Brain microvascular endothelial cell (primary cell): Measurements from ENCODE around the gene STOML3.

Experiments used
- DNase-seq: peaks from one replicate; pipeline ENCODE4 v3.0.0-alpha.2; 2020
- H3K27ac ChIP-seq: fragments of 250-450 bp; sonication (Bioruptor Pico); 2 replicates; pipeline ENCODE4 v1.5.1; 2020; ENCODE audit warnings: mild to moderate bottlenecking, moderate library complexity
- H3K27me3 ChIP-seq: fragments of 250-450 bp; sonication (Bioruptor Pico); replicated peaks from 2 replicates; pipeline ENCODE4 v1.5.1; 2020; ENCODE audit warnings: mild to moderate bottlenecking
- H3K36me3 ChIP-seq: fragments of 250-450 bp; sonication (Bioruptor Pico); replicated peaks from 2 replicates; pipeline ENCODE4 v1.5.1; 2020; ENCODE audit warnings: mild to moderate bottlenecking
- H3K4me3 ChIP-seq: 2 replicates; pipeline ENCODE4 v1.5.1; 2011; ENCODE audit warnings: low read depth, mild to moderate bottlenecking, control low read depth, low read length, moderate library complexity
- CTCF ChIP-seq: IDR thresholded peaks from 2 replicates; pipeline ENCODE4 v1.5.1; 2011; ENCODE audit warnings: low read depth, mild to moderate bottlenecking, moderate library complexity, low read length, control low read depth, inconsistent platforms; ENCODE audit errors: missing control alignments
- in situ Hi-C: cut with HindIII; loops from 2 replicates; pipeline ENCODE4 v1.10.0; 2017; ENCODE audit warnings: low sequenced_read_pairs, low pct_ligation_motif_present

Gene STOML3

GRCh38 chr13:38965281-38965680, 25.4 kb downstream of the STOML3 start:
- H3K4me3 ChIP-seq, result no peak overlapping the region
- in situ Hi-C loops, result no loop called here
- DNase-seq, result no peak
- TF ChIP-seq CTCF, result no peak
- H3K36me3 ChIP-seq, result no peaks in the 10 kb centered on the region
- no peak overlapping the region for H3K27ac ChIP-seq
- H3K27me3 ChIP-seq, result no peaks in the 10 kb centered on the region

GRCh38 chr13:38960175-38960574, 30.5 kb downstream of the STOML3 start:
- in situ Hi-C loops, result no loop called here
- no peak for DNase-seq
- no peak for TF ChIP-seq CTCF
- H3K36me3 ChIP-seq, result no peaks in the 10 kb centered on the region
- no peak overlapping the region for H3K27ac ChIP-seq
- no peak overlapping the region for H3K4me3 ChIP-seq
- no peaks in the 10 kb centered on the region for H3K27me3 ChIP-seq

GRCh38 chr13:38957794-38958592, 32.6 kb downstream of the STOML3 start:
- DNase-seq, result no peak
- H3K4me3 ChIP-seq, result no peak overlapping the region
- no peaks in the 10 kb centered on the region for H3K36me3 ChIP-seq
- no peak overlapping the region for H3K27ac ChIP-seq
- H3K27me3 ChIP-seq, result no peaks in the 10 kb centered on the region
- no peak for TF ChIP-seq CTCF
- in situ Hi-C loops, result no loop called here

GRCh38 chr13:38954844-38955243, 35.8 kb downstream of the STOML3 start:
- DNase-seq, result no peak
- H3K36me3 ChIP-seq, result no peaks in the 10 kb centered on the region
- in situ Hi-C loops, result no loop called here
- no peaks in the 10 kb centered on the region for H3K27me3 ChIP-seq
- no peak overlapping the region for H3K27ac ChIP-seq
- no peak for TF ChIP-seq CTCF
- H3K4me3 ChIP-seq, result no peak overlapping the region

- in situ Hi-C loops, result no loop called here
- no peaks in the 10 kb centered on the region for H3K27me3 ChIP-seq
- H3K36me3 ChIP-seq, result no peaks in the 10 kb centered on the region
- no peak overlapping the region for H3K4me3 ChIP-seq
- H3K27ac ChIP-seq, result no peak overlapping the region
- no peak for DNase-seq
- TF ChIP-seq CTCF, result no peak
Observed at GRCh38 chr13:38954291-38954690, 36.3 kb downstream of the STOML3 start.

- Histone ChIP-seq H3K4me3 (no peak overlapping the region), H3K27me3 (no peaks in the 10 kb centered on the region), H3K36me3 (no peaks in the 10 kb centered on the region), H3K27ac (no peak overlapping the region)
- no peak for TF ChIP-seq CTCF
- in situ Hi-C loops, result no loop called here
- DNase-seq, result no peak
Observed at GRCh38 chr13:38952827-38953226, 37.8 kb downstream of the STOML3 start.
